OCI-LY1 (cell line): ENCODE results near the gene ZNF443.

Source experiments
- CTCF ChIP-seq: fragments of 200-600 bp; sonication (generic), shearing (Covaris generic); IDR thresholded peaks from 2 replicates; pipeline ENCODE4 v1.5.1; 2017; ENCODE audit warnings: mild to moderate bottlenecking, antibody characterized with exemption, low read length, moderate library complexity, mixed read lengths
- EZH2 ChIP-seq: fragments of 200-600 bp; sonication (generic), shearing (Covaris generic); IDR thresholded peaks from 2 replicates; pipeline ENCODE4 v1.8.0; 2017; ENCODE audit warnings: borderline replicate concordance, mixed run types, mild to moderate bottlenecking, antibody characterized with exemption, low read length, moderate library complexity, mixed read lengths

- TF ChIP-seq CTCF (no peak), EZH2 (no peak)
These were observed 15.5 kb downstream of the ZNF443 start for GRCh38 chr19:12425236-12425887.
